SK-N-SH (cell line): Measurements from ENCODE around the gene MRPS9.

Source experiments
- EP300 ChIP-seq, 2 experiments: IDR thresholded peaks; 2 replicates each; pipeline versions ENCODE4 v1.4.0 to v1.6.1; 2012; ENCODE audit warnings: borderline replicate concordance in 1 of 2, low read depth in 1 of 2, low read length in 1 of 2
- EZH2phosphoT487 ChIP-seq: fragments of 200-600 bp; sonication (generic); IDR thresholded peaks from 2 replicates; pipeline ENCODE4 v1.6.1; 2017; ENCODE audit warnings: low read depth, mixed run types, mild to moderate bottlenecking, antibody characterized with exemption, moderate library complexity, borderline replicate concordance
- FOXJ3 ChIP-seq: sonication (generic); formaldehyde crosslinking; IDR thresholded peaks from 2 replicates; pipeline ENCODE4 v1.5.1; 2020; ENCODE audit warnings: mild to moderate bottlenecking, missing genetic modification reagents
- FOXM1 ChIP-seq: IDR thresholded peaks from 2 replicates; pipeline ENCODE4 v1.4.0; 2012; ENCODE audit warnings: low read depth, mild to moderate bottlenecking
- GABPA ChIP-seq: IDR thresholded peaks from 2 replicates; pipeline ENCODE4 v1.4.0; 2012; ENCODE audit warnings: low read depth, mild to moderate bottlenecking
- POLR2AphosphoS5 ChIP-seq: IDR thresholded peaks from 2 replicates; pipeline ENCODE4 v1.6.1; 2012; ENCODE audit warnings: low read depth, low read length
- RAD21 ChIP-seq: IDR thresholded peaks from 2 replicates; pipeline ENCODE4 v1.6.1; 2012; ENCODE audit warnings: mild to moderate bottlenecking, low read length
- RFX5 ChIP-seq: IDR thresholded peaks from 2 replicates; pipeline ENCODE4 v1.6.1; 2012; ENCODE audit warnings: mild to moderate bottlenecking, improper control_type of control experiment, low read length
- SMC3 ChIP-seq: IDR thresholded peaks from 2 replicates; pipeline ENCODE4 v1.6.1; 2012; ENCODE audit warnings: low read depth, low read length, improper control_type of control experiment
- TCF12 ChIP-seq: IDR thresholded peaks from 2 replicates; pipeline ENCODE4 v1.4.0; 2012
- TF ChIP-seq, protein P1 (sequence below): IDR thresholded peaks from 2 replicates; pipeline ENCODE4; 2012
- TF ChIP-seq, protein P2 (sequence below): fragments of 200-600 bp; sonication (generic); IDR thresholded peaks from 2 replicates; pipeline ENCODE4 v1.6.1; 2017; ENCODE audit warnings: antibody characterized with exemption, mild to moderate bottlenecking, moderate library complexity
- TF ChIP-seq, protein P3 (sequence below): fragments of 150-350 bp; IDR thresholded peaks from 2 replicates; pipeline ENCODE4 v1.6.1; 2017; ENCODE audit warnings: antibody characterized with exemption, low read length, low read depth, borderline replicate concordance
- TF ChIP-seq, protein P4 (sequence below): IDR thresholded peaks from 2 replicates; pipeline ENCODE4 v1.6.1; 2012; ENCODE audit warnings: mild to moderate bottlenecking, low read depth, low read length, moderate library complexity

DNA sequence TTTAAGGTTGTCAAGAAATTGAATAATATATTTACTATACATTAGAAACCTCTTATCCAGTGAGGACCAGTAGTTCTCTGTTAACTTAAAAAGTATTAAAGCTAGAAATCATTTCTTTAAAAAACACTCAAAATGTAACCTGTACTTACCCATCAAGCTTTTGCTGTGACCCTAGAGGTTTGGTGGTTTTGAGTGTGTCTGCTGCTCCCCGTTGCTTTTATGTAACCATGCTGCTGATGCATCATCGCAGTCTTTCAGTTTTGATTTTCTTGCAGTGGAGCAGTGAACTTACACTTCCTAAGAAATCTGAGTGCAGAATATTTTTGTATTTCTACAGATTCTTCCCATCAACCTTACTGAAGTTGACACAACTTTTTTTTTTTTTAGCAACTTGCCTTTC is 34.2 kb downstream of the MRPS9 start:
- TF ChIP-seq POLR2AphosphoS5 (no peak), RFX5 (no peak), RAD21 (no peak), EZH2phosphoT487 (no peak), EP300 (IDR thresholded peaks at IDR 0.05; ENCODE audit: borderline replicate concordance in 1 of 2, low read depth in 1 of 2, low read length in 1 of 2) (no peak), SMC3 (no peak), TCF12 (no peak), FOXJ3 (no peak), GABPA (no peak), FOXM1 (no peak)
- TF ChIP-seq, protein P1, sequence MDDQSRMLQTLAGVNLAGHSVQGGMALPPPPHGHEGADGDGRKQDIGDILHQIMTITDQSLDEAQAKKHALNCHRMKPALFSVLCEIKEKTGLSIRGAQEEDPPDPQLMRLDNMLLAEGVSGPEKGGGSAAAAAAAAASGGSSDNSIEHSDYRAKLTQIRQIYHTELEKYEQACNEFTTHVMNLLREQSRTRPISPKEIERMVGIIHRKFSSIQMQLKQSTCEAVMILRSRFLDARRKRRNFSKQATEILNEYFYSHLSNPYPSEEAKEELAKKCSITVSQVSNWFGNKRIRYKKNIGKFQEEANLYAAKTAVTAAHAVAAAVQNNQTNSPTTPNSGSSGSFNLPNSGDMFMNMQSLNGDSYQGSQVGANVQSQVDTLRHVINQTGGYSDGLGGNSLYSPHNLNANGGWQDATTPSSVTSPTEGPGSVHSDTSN = no peak
- TF ChIP-seq, protein P2, sequence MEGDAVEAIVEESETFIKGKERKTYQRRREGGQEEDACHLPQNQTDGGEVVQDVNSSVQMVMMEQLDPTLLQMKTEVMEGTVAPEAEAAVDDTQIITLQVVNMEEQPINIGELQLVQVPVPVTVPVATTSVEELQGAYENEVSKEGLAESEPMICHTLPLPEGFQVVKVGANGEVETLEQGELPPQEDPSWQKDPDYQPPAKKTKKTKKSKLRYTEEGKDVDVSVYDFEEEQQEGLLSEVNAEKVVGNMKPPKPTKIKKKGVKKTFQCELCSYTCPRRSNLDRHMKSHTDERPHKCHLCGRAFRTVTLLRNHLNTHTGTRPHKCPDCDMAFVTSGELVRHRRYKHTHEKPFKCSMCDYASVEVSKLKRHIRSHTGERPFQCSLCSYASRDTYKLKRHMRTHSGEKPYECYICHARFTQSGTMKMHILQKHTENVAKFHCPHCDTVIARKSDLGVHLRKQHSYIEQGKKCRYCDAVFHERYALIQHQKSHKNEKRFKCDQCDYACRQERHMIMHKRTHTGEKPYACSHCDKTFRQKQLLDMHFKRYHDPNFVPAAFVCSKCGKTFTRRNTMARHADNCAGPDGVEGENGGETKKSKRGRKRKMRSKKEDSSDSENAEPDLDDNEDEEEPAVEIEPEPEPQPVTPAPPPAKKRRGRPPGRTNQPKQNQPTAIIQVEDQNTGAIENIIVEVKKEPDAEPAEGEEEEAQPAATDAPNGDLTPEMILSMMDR = no peak
- TF ChIP-seq, protein P3, sequence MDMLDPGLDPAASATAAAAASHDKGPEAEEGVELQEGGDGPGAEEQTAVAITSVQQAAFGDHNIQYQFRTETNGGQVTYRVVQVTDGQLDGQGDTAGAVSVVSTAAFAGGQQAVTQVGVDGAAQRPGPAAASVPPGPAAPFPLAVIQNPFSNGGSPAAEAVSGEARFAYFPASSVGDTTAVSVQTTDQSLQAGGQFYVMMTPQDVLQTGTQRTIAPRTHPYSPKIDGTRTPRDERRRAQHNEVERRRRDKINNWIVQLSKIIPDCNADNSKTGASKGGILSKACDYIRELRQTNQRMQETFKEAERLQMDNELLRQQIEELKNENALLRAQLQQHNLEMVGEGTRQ = no peak
- TF ChIP-seq, protein P4, sequence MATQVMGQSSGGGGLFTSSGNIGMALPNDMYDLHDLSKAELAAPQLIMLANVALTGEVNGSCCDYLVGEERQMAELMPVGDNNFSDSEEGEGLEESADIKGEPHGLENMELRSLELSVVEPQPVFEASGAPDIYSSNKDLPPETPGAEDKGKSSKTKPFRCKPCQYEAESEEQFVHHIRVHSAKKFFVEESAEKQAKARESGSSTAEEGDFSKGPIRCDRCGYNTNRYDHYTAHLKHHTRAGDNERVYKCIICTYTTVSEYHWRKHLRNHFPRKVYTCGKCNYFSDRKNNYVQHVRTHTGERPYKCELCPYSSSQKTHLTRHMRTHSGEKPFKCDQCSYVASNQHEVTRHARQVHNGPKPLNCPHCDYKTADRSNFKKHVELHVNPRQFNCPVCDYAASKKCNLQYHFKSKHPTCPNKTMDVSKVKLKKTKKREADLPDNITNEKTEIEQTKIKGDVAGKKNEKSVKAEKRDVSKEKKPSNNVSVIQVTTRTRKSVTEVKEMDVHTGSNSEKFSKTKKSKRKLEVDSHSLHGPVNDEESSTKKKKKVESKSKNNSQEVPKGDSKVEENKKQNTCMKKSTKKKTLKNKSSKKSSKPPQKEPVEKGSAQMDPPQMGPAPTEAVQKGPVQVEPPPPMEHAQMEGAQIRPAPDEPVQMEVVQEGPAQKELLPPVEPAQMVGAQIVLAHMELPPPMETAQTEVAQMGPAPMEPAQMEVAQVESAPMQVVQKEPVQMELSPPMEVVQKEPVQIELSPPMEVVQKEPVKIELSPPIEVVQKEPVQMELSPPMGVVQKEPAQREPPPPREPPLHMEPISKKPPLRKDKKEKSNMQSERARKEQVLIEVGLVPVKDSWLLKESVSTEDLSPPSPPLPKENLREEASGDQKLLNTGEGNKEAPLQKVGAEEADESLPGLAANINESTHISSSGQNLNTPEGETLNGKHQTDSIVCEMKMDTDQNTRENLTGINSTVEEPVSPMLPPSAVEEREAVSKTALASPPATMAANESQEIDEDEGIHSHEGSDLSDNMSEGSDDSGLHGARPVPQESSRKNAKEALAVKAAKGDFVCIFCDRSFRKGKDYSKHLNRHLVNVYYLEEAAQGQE = no peak
